HEK293 (cell line): ENCODE measurements around the gene SPOCK3.
"Not testable (repeated sequence)": the region's sequence is repeated elsewhere in the genome, so short reads cannot be mapped to it uniquely, and the experiment has no call there.

Experiments used
- CTCF ChIA-PET: fragments of 350-600 bp; formaldehyde crosslinking; extraction: SDS; loops from one replicate; lab custom pipeline; 2021; ENCODE audit warnings: antibody characterized with exemption; lab: Yijun Ruan, JAX
- POLR2A ChIA-PET: fragments of 300-600 bp; formaldehyde crosslinking; extraction: SDS; loops from one replicate; lab custom pipeline; 2020; ENCODE audit warnings: antibody characterized with exemption, inconsistent platforms; lab: Yijun Ruan, JAX
- H3K27ac ChIP-seq: fragments of 200-500 bp; sonication (Bioruptor generic); 2 replicates; pipeline ENCODE4 v1.5.1; 2014; ENCODE audit warnings: low read depth, low read length, control low read depth, inconsistent platforms; ENCODE audit errors: extremely low read depth
- H3K36me3 ChIP-seq, 2 experiments: fragments of 200-500 bp in 1 of 2; sonication (Bioruptor generic) in 1 of 2; 1 replicate in 1 of 2; 2 replicates in 1 of 2; pipeline ENCODE4 v1.5.1; 2014 to 2017; ENCODE audit warnings: inconsistent platforms in 2 of 2, low read length in 2 of 2; ENCODE audit not compliant: control insufficient read depth in 2 of 2, insufficient read depth in 1 of 2
- H3K4me1 ChIP-seq: fragments of 200-500 bp; sonication (Bioruptor generic); 2 replicates; pipeline ENCODE4 v1.5.1; 2014; ENCODE audit warnings: mild to moderate bottlenecking, low read length, inconsistent platforms; ENCODE audit not compliant: control insufficient read depth, insufficient read depth
- H3K4me3 ChIP-seq: 2 replicates; pipeline ENCODE4 v1.5.1; 2011; ENCODE audit warnings: low read depth, mild to moderate bottlenecking, control low read depth, low read length, moderate library complexity
- H3K9me3 ChIP-seq: fragments of 200-500 bp; sonication (Bioruptor generic); 2 replicates; pipeline ENCODE4 v1.5.1; 2014; ENCODE audit warnings: low read depth, low read length, inconsistent platforms; ENCODE audit not compliant: control insufficient read depth, insufficient read depth
- KLF9 ChIP-seq: fragments of 450-650 bp; formaldehyde crosslinking; IDR thresholded peaks from 2 replicates; pipeline ENCODE4 v1.5.1; 2016; ENCODE audit warnings: missing biosample characterization, missing genetic modification characterization, low read depth
- OVOL3 ChIP-seq: fragments of 450-650 bp; formaldehyde crosslinking; IDR thresholded peaks from 2 replicates; pipeline ENCODE4 v1.5.1; 2016; ENCODE audit warnings: missing biosample characterization, missing genetic modification characterization
- ZBTB17 ChIP-seq: fragments of 450-650 bp; formaldehyde crosslinking; IDR thresholded peaks from 2 replicates; pipeline ENCODE4 v1.5.1; 2016; ENCODE audit warnings: missing biosample characterization, missing genetic modification characterization
- ZBTB21 ChIP-seq: fragments of 450-650 bp; formaldehyde crosslinking; IDR thresholded peaks from 2 replicates; pipeline ENCODE4 v1.5.1; 2017; ENCODE audit warnings: missing biosample characterization, missing genetic modification characterization
- ZFP41 ChIP-seq: fragments of 450-650 bp; formaldehyde crosslinking; IDR thresholded peaks from 2 replicates; pipeline ENCODE4 v1.5.1; 2016; ENCODE audit warnings: missing biosample characterization, missing genetic modification characterization, borderline replicate concordance
- ZNF157 ChIP-seq: fragments of 450-650 bp; formaldehyde crosslinking; IDR thresholded peaks from 2 replicates; pipeline ENCODE4 v1.5.1; 2016; ENCODE audit warnings: missing biosample characterization, missing genetic modification characterization
- ZNF366 ChIP-seq: fragments of 450-650 bp; formaldehyde crosslinking; conservative IDR thresholded peaks from 2 replicates; pipeline ENCODE4 v1.5.1; 2016; ENCODE audit warnings: missing biosample characterization, missing genetic modification characterization
- ZNF48 ChIP-seq: fragments of 450-650 bp; formaldehyde crosslinking; IDR thresholded peaks from 2 replicates; pipeline ENCODE4 v1.5.1; 2016; ENCODE audit warnings: missing biosample characterization, missing genetic modification characterization
- ZNF555 ChIP-seq: fragments of 450-650 bp; formaldehyde crosslinking; conservative IDR thresholded peaks from 2 replicates; pipeline ENCODE4 v1.5.1; 2017; ENCODE audit warnings: missing biosample characterization, mild to moderate bottlenecking, missing genetic modification characterization, inconsistent platforms
- ZNF837 ChIP-seq: fragments of 450-650 bp; formaldehyde crosslinking; IDR thresholded peaks from 2 replicates; pipeline ENCODE4 v1.5.1; 2016; ENCODE audit warnings: missing biosample characterization, missing genetic modification characterization
- TF ChIP-seq, protein P1 (sequence below): fragments of 450-650 bp; formaldehyde crosslinking; optimal IDR thresholded peaks from 2 replicates; pipeline ENCODE3; 2016; ENCODE audit warnings: missing biosample characterization, mild to moderate bottlenecking, missing genetic modification characterization
- TF ChIP-seq, protein P2 (sequence below): fragments of 450-650 bp; formaldehyde crosslinking; IDR thresholded peaks from 2 replicates; pipeline ENCODE4 v1.5.1; 2017; ENCODE audit warnings: missing biosample characterization, missing genetic modification characterization

The SPOCK3 gene

DNA sequence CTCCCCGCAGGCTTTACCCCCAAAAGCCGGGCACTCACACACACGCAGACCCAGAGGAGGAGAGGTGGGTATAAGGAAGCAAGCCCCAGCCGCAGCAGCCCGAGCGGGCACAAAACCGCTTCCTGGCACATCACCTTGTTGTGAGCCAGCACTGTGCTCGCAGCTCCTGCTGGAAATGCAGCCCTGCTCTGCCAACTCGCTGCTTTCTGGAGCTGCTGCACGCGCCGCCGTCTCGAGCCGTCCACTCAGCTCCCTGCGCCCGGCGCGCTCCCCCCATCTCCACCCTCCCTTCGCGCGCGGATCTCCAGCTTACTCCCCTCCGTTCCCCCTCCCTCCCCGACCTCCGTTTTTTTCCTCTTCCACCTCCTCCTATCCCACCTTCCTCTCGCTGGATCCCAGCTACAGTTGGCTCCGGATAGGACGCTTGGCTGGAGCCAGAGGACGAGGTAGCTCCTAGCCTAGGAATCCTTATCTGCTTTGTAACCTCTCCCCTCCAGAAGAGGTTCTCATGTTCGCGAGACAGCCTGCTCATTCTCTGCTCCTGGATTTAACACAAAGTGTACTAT lies at the start of gene SPOCK3:
TSS of gene SPOCK3 (minus strand) at position 179 of the 566 bp plus-strand sequence.
- TF ChIP-seq, protein P1, sequence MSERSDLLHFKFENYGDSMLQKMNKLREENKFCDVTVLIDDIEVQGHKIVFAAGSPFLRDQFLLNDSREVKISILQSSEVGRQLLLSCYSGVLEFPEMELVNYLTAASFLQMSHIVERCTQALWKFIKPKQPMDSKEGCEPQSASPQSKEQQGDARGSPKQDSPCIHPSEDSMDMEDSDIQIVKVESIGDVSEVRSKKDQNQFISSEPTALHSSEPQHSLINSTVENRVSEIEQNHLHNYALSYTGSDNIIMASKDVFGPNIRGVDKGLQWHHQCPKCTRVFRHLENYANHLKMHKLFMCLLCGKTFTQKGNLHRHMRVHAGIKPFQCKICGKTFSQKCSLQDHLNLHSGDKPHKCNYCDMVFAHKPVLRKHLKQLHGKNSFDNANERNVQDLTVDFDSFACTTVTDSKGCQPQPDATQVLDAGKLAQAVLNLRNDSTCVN (tag by site-specific recombination) = peak; percentile 37
- TF ChIP-seq ZBTB17 (tag by site-specific recombination) (peak; percentile 41), ZFP41 (tag by site-specific recombination) (no peak), ZNF366 (tag by site-specific recombination) (0 out of 2 replicates have a peak, but pooled peaks have one; percentile 10)
- TF ChIP-seq, protein P2, sequence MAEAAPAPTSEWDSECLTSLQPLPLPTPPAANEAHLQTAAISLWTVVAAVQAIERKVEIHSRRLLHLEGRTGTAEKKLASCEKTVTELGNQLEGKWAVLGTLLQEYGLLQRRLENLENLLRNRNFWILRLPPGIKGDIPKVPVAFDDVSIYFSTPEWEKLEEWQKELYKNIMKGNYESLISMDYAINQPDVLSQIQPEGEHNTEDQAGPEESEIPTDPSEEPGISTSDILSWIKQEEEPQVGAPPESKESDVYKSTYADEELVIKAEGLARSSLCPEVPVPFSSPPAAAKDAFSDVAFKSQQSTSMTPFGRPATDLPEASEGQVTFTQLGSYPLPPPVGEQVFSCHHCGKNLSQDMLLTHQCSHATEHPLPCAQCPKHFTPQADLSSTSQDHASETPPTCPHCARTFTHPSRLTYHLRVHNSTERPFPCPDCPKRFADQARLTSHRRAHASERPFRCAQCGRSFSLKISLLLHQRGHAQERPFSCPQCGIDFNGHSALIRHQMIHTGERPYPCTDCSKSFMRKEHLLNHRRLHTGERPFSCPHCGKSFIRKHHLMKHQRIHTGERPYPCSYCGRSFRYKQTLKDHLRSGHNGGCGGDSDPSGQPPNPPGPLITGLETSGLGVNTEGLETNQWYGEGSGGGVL (tag by site-specific recombination) = peak; percentile 53
- Histone ChIP-seq H3K27ac (no peak within 1 kb of the TSS), H3K9me3 (no peaks in the 10 kb centered on the region), H3K4me1 (no peaks in the 10 kb centered on the region), H3K36me3 (no peaks in the 10 kb centered on the region), H3K4me3 (peak within 1 kb of the TSS; percentile 59)
- ChIA-PET CTCF (interaction anchor here (0.6 kb wide), 1 partner anchor 1967 kb away, joined by 3 read pairs; no protein-coding TSS in a partner anchor), POLR2A (interaction anchor here (0.6 kb wide), 1 partner anchor 1995 kb away, joined by 3 read pairs; no protein-coding TSS in a partner anchor)

DNA sequence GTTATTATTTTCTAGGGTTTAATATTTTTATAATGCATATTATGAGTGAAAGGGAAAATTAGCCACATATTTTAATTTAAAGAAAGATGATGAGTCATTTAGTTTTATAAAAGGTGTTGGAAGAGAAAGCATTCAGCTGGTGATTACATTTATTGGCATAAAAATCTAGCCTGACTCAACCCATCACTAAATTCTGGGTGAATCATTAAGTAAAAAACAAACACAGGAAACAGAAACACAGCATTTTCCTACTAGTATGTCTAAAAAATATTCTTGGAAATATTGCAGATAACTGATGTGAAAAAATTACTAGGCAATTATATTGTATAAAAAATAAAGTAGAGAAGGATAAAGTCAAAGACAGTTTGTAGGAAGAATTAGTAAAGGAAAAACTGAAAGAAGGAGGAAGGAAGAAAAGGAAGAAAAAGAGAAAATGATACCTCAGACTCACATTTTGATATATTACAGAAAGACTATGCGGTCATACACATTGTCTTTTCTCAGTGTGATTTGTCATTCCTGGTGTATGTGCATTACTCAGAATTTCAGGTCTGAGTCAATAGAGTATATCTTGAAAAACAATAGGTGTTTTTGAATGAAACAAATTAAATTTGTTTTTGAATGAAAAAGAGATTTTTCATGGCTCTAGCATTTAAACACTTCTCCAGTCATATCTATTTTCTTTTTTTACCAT lies 48.0 kb upstream of the SPOCK3 start:
- no peak overlapping the region for H3K4me3 ChIP-seq
- no peaks in the 10 kb centered on the region for H3K9me3 ChIP-seq
- no peak for TF ChIP-seq ZNF157
- no peak for TF ChIP-seq ZBTB21 (tag by site-specific recombination)
- no peak for TF ChIP-seq KLF9 (tag by site-specific recombination)
- TF ChIP-seq OVOL3 (tag by site-specific recombination) = no peak
- TF ChIP-seq ZNF555 (tag by site-specific recombination) = no peak
- no peak for TF ChIP-seq ZNF837 (tag by site-specific recombination)
- H3K4me1 ChIP-seq = no peaks in the 10 kb centered on the region
- ChIA-PET CTCF (interaction anchor here (0.5 to 0.7 kb wide), 2 partner anchors 119 to 1411 kb away, joined by 3 to 5 read pairs; no protein-coding TSS in a partner anchor), POLR2A (no interaction called here)
- no peak overlapping the region for H3K27ac ChIP-seq
- no peaks in the 10 kb centered on the region for H3K36me3 ChIP-seq

DNA sequence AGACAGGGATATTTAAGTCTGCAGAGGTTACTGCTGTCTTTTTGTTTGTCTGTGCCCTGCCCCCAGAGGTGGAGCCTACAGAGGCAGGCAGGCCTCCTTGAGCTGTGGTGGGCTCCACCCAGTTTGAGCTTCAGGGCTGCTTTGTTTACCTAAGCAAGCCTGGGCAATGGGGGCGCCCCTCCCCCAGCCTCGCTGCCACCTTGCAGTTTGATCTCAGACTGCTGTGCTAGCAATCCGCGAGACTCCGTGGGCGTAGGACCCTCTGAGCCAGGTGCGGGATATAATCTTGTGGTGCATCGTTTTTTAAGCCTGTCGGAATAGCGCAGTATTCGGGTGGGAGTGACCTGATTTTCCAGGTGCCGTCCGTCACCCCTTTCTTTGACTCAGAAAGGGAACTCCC lies 47.3 kb upstream of the SPOCK3 start:
- H3K4me1 ChIP-seq, POLR2A ChIA-PET, H3K9me3 ChIP-seq, H3K36me3 ChIP-seq, H3K27ac ChIP-seq, H3K4me3 ChIP-seq: not testable (repeated sequence)
- CTCF ChIA-PET = interaction anchor here (0.5 kb wide), 1 partner anchor 1410 kb away, joined by 3 read pairs; no protein-coding TSS in a partner anchor

DNA sequence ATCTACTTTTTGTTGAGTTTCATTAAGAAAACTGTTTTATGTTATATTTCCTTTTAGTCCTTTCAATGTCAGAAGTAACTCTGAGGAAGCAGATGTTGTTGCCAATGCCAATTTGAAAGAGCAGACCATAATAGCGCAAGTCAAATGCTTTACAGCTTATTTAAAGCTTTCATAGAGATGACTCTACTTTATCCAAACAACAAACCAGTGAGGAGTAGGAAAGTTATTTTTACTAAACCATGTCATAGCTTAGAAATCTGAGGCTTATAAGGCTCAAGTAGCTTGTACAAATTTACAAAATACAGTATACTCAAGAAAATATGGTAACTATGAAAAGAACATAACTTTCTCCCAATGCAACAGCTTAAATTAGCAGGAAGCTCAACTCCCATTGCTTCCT lies 40.1 kb upstream of the SPOCK3 start:
- CTCF ChIA-PET = interaction anchor here (0.6 to 0.9 kb wide), 2 partner anchors 20 to 181 kb away, joined by 3 read pairs; no protein-coding TSS in a partner anchor
- H3K9me3 ChIP-seq = no peaks in the 10 kb centered on the region
- H3K36me3 ChIP-seq = no peaks in the 10 kb centered on the region
- no peak for TF ChIP-seq ZNF48 (tag by site-specific recombination)
- H3K4me1 ChIP-seq = no peaks in the 10 kb centered on the region
- POLR2A ChIA-PET = no interaction called here
- H3K4me3 ChIP-seq = no peak overlapping the region
- H3K27ac ChIP-seq = no peak overlapping the region
